Suprapubic skin (tissue), 3 donors: ENCODE results near the gene VPS41.

ENCODE experiments used
- POLR2AphosphoS5 ChIP-seq, 3 donors: sonication (generic); formaldehyde crosslinking; IDR thresholded peaks; one replicate each; pipeline ENCODE4 v1.6.1; 2017; ENCODE audit warnings: antibody characterized with exemption in 3 of 3
- TF ChIP-seq, protein P1 (sequence below), 2 donors: fragments of 200-600 bp in 1 of 2; fragments of 450-650 bp in 1 of 2; sonication (generic) in 1 of 2; IDR thresholded peaks; one replicate each; pipeline ENCODE4 v1.5.1; 2016 to 2019; ENCODE audit warnings: antibody characterized with exemption in 2 of 2, mild to moderate bottlenecking in 1 of 2, moderate library complexity in 1 of 2

DNA sequence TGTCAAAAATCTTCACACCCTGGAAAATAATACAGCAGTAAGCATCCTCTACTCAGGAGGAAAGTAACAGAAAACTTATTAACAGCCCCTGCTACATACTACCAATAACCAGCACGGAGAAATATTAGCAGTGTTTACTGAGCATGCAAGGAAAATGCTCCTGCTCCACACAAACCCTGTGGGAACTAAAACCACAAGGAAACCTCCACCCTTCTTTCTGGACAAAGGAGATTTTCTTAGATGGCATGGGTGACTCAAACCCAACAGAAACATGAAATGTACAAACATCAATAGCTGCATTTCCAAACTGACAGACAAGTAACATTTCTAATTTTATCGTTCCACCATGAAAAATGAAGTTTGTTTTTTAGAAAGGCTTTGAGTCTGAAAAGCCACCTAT, 113.4 kb downstream of the VPS41 start:
- TF ChIP-seq, protein P1, sequence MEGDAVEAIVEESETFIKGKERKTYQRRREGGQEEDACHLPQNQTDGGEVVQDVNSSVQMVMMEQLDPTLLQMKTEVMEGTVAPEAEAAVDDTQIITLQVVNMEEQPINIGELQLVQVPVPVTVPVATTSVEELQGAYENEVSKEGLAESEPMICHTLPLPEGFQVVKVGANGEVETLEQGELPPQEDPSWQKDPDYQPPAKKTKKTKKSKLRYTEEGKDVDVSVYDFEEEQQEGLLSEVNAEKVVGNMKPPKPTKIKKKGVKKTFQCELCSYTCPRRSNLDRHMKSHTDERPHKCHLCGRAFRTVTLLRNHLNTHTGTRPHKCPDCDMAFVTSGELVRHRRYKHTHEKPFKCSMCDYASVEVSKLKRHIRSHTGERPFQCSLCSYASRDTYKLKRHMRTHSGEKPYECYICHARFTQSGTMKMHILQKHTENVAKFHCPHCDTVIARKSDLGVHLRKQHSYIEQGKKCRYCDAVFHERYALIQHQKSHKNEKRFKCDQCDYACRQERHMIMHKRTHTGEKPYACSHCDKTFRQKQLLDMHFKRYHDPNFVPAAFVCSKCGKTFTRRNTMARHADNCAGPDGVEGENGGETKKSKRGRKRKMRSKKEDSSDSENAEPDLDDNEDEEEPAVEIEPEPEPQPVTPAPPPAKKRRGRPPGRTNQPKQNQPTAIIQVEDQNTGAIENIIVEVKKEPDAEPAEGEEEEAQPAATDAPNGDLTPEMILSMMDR (IDR thresholded peaks at IDR 0.05) = no peak
- no peak for TF ChIP-seq POLR2AphosphoS5 (IDR thresholded peaks at IDR 0.05)
